VCaP (cell line): ENCODE data around the gene MAGI3.
"Not testable (repeated sequence)": the region's sequence is repeated elsewhere in the genome, so short reads cannot be mapped to it uniquely, and the experiment has no call there.

Experiments used
- H3K27ac ChIP-seq: fragments of 450-650 bp; 2 replicates; pipeline ENCODE4 v1.5.1; 2017
- TF ChIP-seq, protein P1 (sequence below): fragments of 450-650 bp; conservative IDR thresholded peaks from 2 replicates; pipeline ENCODE4 v1.5.1; 2017; ENCODE audit warnings: mild to moderate bottlenecking, moderate library complexity

The MAGI3 gene

DNA sequence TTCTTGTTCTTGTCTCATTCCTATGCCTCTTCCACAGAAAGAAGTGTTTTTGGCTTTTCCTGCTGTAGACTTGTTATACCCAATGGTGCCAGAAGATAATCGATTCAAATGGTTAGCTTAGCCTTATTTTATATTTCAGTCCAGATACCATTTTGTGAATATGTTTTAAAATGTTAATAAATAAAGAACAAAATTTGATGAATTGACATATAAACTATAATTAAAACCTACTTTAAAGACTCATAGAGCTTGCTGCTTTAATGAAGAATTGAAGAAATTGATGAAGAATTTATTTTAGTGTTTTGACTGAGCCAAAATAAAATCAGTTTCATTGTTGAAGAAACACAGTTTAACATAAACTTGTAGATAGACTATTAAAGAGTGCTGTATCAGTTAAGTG is 152.8 kb downstream of the MAGI3 start:
- H3K27ac ChIP-seq, result no peak overlapping the region
- TF ChIP-seq, protein P1, sequence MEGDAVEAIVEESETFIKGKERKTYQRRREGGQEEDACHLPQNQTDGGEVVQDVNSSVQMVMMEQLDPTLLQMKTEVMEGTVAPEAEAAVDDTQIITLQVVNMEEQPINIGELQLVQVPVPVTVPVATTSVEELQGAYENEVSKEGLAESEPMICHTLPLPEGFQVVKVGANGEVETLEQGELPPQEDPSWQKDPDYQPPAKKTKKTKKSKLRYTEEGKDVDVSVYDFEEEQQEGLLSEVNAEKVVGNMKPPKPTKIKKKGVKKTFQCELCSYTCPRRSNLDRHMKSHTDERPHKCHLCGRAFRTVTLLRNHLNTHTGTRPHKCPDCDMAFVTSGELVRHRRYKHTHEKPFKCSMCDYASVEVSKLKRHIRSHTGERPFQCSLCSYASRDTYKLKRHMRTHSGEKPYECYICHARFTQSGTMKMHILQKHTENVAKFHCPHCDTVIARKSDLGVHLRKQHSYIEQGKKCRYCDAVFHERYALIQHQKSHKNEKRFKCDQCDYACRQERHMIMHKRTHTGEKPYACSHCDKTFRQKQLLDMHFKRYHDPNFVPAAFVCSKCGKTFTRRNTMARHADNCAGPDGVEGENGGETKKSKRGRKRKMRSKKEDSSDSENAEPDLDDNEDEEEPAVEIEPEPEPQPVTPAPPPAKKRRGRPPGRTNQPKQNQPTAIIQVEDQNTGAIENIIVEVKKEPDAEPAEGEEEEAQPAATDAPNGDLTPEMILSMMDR, result no peak

DNA sequence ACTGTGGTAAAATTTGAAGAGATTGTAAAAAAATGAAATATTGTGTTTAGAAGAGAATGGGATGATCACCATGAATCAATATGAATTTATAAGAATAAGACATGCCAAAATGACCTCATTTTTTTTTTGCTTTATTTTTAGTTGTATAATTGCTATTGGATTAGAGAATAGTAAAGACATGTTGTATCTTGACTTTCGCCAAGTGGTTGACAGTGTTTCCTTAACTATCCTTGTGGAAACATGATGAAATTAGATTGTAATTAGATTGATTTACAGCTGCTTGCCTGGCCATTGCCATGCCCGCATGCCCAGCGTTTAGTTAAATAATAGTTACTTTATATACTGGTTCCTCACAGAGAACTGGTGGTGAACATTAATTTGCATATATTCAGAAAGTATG is 154.9 kb downstream of the MAGI3 start:
- TF ChIP-seq, protein P1, result no peak
- H3K27ac ChIP-seq, result no peak overlapping the region

DNA sequence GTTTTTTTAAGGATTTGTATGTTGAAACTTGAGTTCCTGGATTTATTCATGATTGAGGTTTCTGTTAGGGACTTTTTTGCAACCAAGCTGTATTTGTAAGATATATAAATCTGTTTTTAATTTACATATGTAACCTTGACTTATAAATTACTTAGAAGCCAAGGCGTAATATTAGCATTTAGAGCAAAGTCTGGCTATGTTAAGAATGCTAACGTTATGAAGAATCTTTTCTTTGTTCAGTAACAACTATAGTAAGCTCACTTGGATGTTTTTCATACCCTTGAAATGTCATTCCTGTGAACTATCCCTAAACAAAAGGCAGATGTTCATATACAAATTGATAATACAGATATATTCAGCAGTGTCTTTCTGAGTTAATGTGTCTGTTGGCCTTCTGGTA is 155.3 kb downstream of the MAGI3 start:
- H3K27ac ChIP-seq, result no peak overlapping the region
- TF ChIP-seq, protein P1, result no peak

DNA sequence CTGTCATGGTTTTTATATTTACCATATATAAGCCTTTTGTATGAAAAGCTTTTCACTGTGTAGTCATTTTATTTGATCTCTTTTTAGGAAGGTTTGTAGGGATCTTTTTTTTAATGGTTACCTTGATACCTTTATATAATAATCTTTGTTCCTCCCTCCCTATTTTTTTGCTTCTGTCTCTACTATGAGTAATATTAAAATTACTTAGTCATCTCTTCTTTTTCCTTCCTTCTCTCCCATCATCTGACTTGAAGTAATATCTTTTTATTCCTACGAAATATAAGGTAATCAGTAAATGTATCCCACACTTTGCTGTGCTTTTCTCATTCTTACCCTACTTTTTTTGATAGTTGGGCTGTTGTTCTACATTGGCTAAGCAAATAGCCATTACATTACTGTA is 161.4 kb downstream of the MAGI3 start:
- no peak overlapping the region for H3K27ac ChIP-seq
- TF ChIP-seq, protein P1, result no peak

DNA sequence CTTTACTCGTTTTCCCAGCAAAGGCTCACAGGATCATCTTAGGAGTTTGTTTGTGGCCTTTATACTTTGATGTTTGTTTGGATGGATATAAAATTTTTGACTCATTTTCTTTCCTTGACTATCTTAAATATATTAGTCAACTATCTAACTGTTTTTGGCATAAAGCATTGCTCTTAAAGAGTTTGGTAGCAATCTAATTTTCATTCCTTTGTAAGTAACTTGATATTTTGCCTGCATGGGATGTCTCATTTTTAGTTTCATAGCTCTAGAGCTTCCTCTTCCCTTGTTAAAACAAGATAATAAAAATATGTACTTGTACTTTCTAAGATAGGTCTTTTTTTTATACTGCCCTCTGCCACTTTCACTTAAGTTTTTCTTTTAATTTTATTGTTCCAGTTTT is 161.9 kb downstream of the MAGI3 start:
- H3K27ac ChIP-seq, result no peak overlapping the region
- TF ChIP-seq, protein P1, result no peak

DNA sequence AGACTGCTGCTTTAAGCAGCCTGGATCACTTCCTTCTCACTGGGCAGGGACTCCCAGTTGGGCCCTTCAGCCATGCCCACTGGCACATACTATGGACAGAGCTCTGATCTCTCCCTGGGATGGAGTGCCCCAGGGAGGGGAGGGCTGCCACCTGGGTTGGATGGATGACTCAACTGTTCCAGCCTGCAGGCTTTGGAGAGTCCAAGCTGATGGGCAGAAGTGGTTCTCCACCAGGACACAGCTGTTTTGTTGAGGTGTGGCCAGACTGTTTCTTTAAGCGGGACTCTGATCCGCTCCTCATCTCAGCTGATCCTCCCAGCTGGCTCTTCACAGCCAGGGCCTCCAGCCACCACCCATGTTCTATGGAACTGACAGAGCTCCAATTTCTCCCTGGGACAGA is 166.9 kb downstream of the MAGI3 start:
- TF ChIP-seq, protein P1, result no peak
- no peak overlapping the region for H3K27ac ChIP-seq

DNA sequence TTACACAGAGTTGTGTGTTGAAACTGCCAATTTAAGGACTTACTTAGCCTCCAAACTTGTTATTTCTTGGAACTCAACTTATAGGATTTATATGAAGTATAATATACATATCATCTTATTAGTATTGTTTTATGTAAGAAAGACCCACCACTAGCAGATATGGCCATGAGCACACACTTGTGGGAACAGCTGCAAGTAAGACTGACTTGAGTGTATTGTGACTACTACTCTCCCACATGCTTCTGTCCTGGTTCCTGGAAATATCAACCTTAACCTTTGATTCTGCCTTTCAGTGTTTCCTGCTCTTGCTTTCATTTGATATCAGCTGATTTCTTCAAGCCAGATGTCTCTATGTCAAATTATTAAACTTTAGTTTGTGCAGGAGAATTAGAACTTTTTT is 175.3 kb downstream of the MAGI3 start:
- TF ChIP-seq, protein P1, result no peak
- no peak overlapping the region for H3K27ac ChIP-seq

DNA sequence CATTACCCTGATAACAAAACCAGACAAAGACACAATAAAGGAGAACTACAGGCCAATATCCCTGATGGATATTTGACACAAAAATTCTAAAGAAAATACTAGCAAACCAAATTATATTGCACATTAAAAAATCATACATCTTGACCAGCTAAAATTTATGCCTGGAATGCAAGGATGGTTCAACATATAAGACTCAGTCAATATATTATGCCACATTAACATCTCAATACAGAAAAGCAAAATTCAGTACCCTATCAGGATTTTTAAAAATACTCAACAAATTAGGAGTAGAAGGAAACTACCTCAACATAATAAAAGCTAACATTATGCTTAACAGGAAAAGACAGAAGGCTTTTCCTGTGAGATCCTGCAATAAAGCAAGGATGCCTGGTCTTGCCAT is 177.1 kb downstream of the MAGI3 start:
- no peak overlapping the region for H3K27ac ChIP-seq
- TF ChIP-seq, protein P1, result no peak

DNA sequence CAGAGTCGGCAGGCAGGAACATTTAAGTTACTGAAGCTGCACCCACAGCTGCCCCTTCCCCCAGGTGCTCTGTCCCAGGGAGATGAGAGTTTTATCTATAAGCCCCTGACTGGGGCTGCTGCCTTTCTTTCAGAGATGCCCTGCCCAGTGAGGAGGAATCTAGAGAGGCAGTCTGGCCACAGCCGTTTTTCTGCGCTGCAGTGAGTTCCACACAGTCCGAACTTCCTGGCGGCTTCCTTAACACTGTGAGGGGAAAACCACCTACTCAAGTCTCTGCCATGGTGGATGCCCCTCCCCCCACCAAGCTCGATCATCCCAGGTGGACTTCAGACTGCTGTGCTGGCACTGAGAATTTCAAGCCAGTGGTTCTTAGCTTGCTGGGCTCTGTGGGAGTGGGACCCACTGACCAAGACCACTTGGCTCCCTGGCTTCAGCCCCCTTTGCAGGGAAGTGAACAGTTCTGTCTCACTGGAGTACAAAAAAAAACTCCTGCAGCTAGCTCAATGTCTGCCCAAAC is 185.5 kb downstream of the MAGI3 start:
- not testable (repeated sequence) for H3K27ac ChIP-seq
